Kidney epithelial cell (primary cell): ENCODE measurements around the gene RXRA. TPM values are rescaled to one million over a fixed set of nuclear protein-coding genes. Genes with fewer than 3 reads are reported as not detected.

ENCODE experiments used
- DNase-seq: peaks from one replicate; pipeline ENCODE4 v3.0.0-alpha.2; 2010; ENCODE audit warnings: low read depth
- H3K27me3 ChIP-seq: 2 replicates; pipeline ENCODE4 v1.6.0; 2011; ENCODE audit warnings: low read length; ENCODE audit not compliant: control insufficient read depth, insufficient read depth
- H3K36me3 ChIP-seq: 2 replicates; pipeline ENCODE4 v1.5.1; 2011; ENCODE audit warnings: low read length; ENCODE audit not compliant: control insufficient read depth, insufficient read depth
- H3K4me3 ChIP-seq: 2 replicates; pipeline ENCODE4 v1.5.1; 2011; ENCODE audit warnings: low read depth, mild to moderate bottlenecking, control low read depth, low read length
- total RNA-seq: library from RNA; depleted of rRNA; stranded (reverse); fragments of >200 nt; gene quantifications from 2 replicates; pipeline ENCODE4 v1.2.3, GENCODE V29; 2015
- TF ChIP-seq, protein P1 (sequence below): IDR thresholded peaks from 2 replicates; pipeline ENCODE4 v1.5.1; 2011; ENCODE audit warnings: mild to moderate bottlenecking, moderate library complexity, low read length, control low read depth, inconsistent platforms; ENCODE audit not compliant: insufficient read depth, poor library complexity, severe bottlenecking

Gene RXRA
- total RNA-seq, 1 donor from 2014 or later = 15.0 TPM

GRCh38 chr9:134383148-134383547 lies 56.9 kb downstream of the RXRA start:
- Histone ChIP-seq H3K36me3 (no peaks in the 10 kb centered on the region), H3K27me3 (no peaks in the 10 kb centered on the region), H3K4me3 (no peak overlapping the region)
- no peak for DNase-seq
- TF ChIP-seq, protein P1, sequence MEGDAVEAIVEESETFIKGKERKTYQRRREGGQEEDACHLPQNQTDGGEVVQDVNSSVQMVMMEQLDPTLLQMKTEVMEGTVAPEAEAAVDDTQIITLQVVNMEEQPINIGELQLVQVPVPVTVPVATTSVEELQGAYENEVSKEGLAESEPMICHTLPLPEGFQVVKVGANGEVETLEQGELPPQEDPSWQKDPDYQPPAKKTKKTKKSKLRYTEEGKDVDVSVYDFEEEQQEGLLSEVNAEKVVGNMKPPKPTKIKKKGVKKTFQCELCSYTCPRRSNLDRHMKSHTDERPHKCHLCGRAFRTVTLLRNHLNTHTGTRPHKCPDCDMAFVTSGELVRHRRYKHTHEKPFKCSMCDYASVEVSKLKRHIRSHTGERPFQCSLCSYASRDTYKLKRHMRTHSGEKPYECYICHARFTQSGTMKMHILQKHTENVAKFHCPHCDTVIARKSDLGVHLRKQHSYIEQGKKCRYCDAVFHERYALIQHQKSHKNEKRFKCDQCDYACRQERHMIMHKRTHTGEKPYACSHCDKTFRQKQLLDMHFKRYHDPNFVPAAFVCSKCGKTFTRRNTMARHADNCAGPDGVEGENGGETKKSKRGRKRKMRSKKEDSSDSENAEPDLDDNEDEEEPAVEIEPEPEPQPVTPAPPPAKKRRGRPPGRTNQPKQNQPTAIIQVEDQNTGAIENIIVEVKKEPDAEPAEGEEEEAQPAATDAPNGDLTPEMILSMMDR = no peak

DNA sequence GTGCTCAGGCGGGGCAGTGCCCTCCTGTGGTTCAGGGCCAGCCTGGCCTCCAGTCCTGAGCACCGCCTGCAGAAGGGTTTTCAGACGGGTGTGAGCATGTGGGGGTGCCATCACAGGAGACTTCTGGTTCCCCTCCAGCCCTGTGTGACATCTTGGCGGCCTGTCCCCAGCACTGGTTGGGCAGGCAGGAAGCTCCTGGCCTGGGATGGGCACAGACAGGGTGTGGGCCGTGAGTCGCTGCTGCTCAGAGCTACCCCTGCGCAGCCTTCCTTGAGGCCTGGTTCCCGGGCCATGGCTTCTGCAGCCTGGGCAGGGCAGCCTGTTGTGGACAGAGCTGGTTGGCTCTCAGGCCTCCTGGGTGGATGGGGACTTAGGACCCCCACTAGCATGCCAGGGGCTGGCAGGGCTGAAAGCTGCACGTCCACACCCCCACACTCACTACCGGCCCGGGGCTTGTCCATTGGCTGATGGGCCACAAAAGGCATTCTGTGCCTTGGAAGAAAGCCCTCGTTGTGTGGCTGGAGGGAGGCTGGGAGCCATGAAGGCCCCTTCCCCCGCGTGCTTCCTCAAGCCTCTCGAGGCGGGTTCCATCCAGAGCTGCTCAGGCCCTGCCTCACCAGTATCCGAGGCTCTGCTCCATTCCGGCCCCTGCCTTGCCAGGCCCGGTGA lies 58.7 kb downstream of the RXRA start:
- no peaks in the 10 kb centered on the region for H3K36me3 ChIP-seq
- H3K4me3 ChIP-seq = no peak overlapping the region
- TF ChIP-seq, protein P1 = no peak
- H3K27me3 ChIP-seq = no peaks in the 10 kb centered on the region
- DNase-seq = no peak

GRCh38 chr9:134385915-134386314 lies 59.7 kb downstream of the RXRA start:
- H3K4me3 ChIP-seq = no peak overlapping the region
- DNase-seq = no peak
- H3K27me3 ChIP-seq = no peaks in the 10 kb centered on the region
- no peaks in the 10 kb centered on the region for H3K36me3 ChIP-seq
- TF ChIP-seq, protein P1 = no peak

GRCh38 chr9:134386951-134387831 lies 60.9 kb downstream of the RXRA start:
- TF ChIP-seq, protein P1 = no peak
- H3K36me3 ChIP-seq = no peaks in the 10 kb centered on the region
- no peak for DNase-seq
- no peak overlapping the region for H3K4me3 ChIP-seq
- no peaks in the 10 kb centered on the region for H3K27me3 ChIP-seq

DNA sequence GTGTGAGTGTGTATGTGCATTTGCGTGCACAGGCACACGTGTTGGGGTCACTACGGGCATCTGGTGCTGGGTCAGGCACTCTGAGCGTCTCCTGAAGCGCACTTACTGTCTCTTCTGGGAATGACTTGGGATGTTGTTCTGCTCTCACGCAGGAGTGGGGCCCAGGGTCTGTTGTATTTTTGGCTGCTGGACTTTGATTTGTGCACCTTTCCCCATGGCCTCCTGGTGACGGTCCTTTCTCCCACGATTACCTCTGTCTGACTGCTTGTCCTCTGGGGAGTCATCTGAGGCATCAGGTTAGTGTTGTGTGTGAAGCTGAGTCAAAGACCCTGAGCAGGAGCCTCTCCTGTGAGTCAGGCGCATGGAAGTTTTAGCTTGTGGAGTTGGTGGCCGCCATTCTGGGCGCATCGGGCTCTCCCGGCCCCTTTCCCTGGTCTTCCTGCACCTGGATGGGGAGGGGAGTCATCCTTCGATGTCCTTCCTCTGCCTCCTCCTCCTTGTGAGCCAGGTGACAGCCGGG lies 62.1 kb downstream of the RXRA start:
- no peaks in the 10 kb centered on the region for H3K36me3 ChIP-seq
- DNase-seq = no peak
- TF ChIP-seq, protein P1 = no peak

More for the DNA sequence above, 62.1 kb downstream of the RXRA start:
- no peaks in the 10 kb centered on the region for H3K27me3 ChIP-seq
- H3K4me3 ChIP-seq = no peak overlapping the region
